GM23338 (cell line): ENCODE measurements around the gene DIAPH3.

ENCODE experiments used
- POLR2AphosphoS5 ChIP-seq: IDR thresholded peaks from 2 replicates; pipeline ENCODE4 v1.6.1; 2016; ENCODE audit warnings: antibody characterized with exemption, low read depth
- TF ChIP-seq, protein P1 (sequence below), 2 experiments: fragments of 200-600 bp in 1 of 2; sonication (generic) in 1 of 2; conservative IDR thresholded peaks; 2 replicates each; pipeline versions ENCODE4 v1.5.1 to v1.6.1; 2016 to 2017; ENCODE audit warnings: antibody characterized with exemption in 2 of 2, low read depth in 2 of 2, mild to moderate bottlenecking in 2 of 2, moderate library complexity in 1 of 2

DNA sequence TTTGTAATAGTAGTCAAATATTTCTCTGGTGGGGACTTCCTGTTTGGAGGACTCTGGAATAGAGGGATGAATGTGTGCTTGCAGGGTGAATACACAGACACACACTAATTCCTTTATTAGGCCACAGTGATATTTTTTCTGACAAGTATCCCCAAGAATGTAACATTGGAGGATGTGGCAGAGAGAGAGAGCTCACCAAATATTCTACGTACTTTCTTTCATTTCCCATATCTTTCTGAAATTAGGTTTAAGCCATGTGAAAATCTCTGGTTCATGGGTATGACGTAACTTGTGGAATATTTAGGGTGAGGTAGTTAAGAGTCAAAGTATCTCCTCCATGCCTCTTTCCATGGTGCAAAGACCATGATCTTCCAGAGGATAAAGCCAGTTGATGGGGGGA lies 463.4 kb downstream of the DIAPH3 start:
- no peak for TF ChIP-seq POLR2AphosphoS5
- TF ChIP-seq, protein P1, sequence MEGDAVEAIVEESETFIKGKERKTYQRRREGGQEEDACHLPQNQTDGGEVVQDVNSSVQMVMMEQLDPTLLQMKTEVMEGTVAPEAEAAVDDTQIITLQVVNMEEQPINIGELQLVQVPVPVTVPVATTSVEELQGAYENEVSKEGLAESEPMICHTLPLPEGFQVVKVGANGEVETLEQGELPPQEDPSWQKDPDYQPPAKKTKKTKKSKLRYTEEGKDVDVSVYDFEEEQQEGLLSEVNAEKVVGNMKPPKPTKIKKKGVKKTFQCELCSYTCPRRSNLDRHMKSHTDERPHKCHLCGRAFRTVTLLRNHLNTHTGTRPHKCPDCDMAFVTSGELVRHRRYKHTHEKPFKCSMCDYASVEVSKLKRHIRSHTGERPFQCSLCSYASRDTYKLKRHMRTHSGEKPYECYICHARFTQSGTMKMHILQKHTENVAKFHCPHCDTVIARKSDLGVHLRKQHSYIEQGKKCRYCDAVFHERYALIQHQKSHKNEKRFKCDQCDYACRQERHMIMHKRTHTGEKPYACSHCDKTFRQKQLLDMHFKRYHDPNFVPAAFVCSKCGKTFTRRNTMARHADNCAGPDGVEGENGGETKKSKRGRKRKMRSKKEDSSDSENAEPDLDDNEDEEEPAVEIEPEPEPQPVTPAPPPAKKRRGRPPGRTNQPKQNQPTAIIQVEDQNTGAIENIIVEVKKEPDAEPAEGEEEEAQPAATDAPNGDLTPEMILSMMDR (conservative IDR thresholded peaks at IDR 0.05; ENCODE audit: low read depth in 2 of 2), result no peak
